NCI-H2171 treated with DMSO at 0.1 percent for 48 hours (cell line): Measurements from ENCODE around the gene APOO.
A peak's percentile ranks its signal among the peaks of the same experiment; 100 is the strongest.

Source experiments
- DNase-seq: peaks from one replicate; lab custom pipeline; 2025; lab: John Stamatoyannopoulos, UW

APOO gene

GRCh38 chrX:23907498-23908218 is at the start of gene APOO, which contains the start of gene CXorf58:
TSS of gene APOO (minus strand) at chrX:23907938. CDS start at chrX:23907702, 236 bp downstream.
TSS of gene CXorf58 (plus strand) at chrX:23908006. CDS start at chrX:23910303, 2,297 bp downstream.
- DNase-seq, result peak; percentile 95

GRCh38 chrX:23954396-23954795 is 46.7 kb upstream of the APOO start:
- DNase-seq, result no peak

GRCh38 chrX:23953908-23954269 is 46.2 kb upstream of the APOO start:
- no peak for DNase-seq

- no peak for DNase-seq
Measured at GRCh38 chrX:23952984-23953907, 45.5 kb upstream of the APOO start.

GRCh38 chrX:23952391-23952790 is 44.7 kb upstream of the APOO start:
- DNase-seq, result no peak

- no peak for DNase-seq
Measured at GRCh38 chrX:23945206-23945605, 37.5 kb upstream of the APOO start.

- DNase-seq, result no peak
Measured at GRCh38 chrX:23944234-23944633, 36.5 kb upstream of the APOO start.

- DNase-seq, result no peak
Measured at GRCh38 chrX:23939203-23939602, 31.5 kb upstream of the APOO start.

- no peak for DNase-seq
Measured at GRCh38 chrX:23938690-23939089, 31.0 kb upstream of the APOO start.

GRCh38 chrX:23937100-23937499 is 29.4 kb upstream of the APOO start:
- peak; percentile 34 for DNase-seq

- DNase-seq, result no peak
Measured at GRCh38 chrX:23936180-23936579, 28.4 kb upstream of the APOO start.

- DNase-seq, result no peak
Measured at GRCh38 chrX:23935106-23935505, 27.4 kb upstream of the APOO start.

- DNase-seq, result no peak
Measured at GRCh38 chrX:23932046-23932445, 24.3 kb upstream of the APOO start.

- no peak for DNase-seq
Measured at GRCh38 chrX:23930894-23931604, 23.3 kb upstream of the APOO start.

GRCh38 chrX:23926015-23926414 is 18.3 kb upstream of the APOO start:
- no peak for DNase-seq

- no peak for DNase-seq
Measured at GRCh38 chrX:23919706-23920320, 12.1 kb upstream of the APOO start.

- no peak for DNase-seq
Measured at GRCh38 chrX:23919148-23919547, 11.4 kb upstream of the APOO start.

GRCh38 chrX:23911126-23911835 is 3.5 kb upstream of the APOO start:
- DNase-seq, result no peak

- no peak for DNase-seq
Measured at GRCh38 chrX:23908219-23909004, 674 bp upstream of the APOO start.

GRCh38 chrX:23907111-23907497 is 634 bp downstream of the APOO start:
- peak; percentile 40 for DNase-seq

- no peak for DNase-seq
Measured at GRCh38 chrX:23904096-23904495, 3.6 kb downstream of the APOO start.
